ENCODE data around the gene CEPT1. TPM values are rescaled to one million over a fixed set of nuclear protein-coding genes. Genes with fewer than 3 reads are reported as not detected.
A peak's percentile ranks its signal among the peaks of the same experiment; 100 is the strongest.

Gene CEPT1
- total and polyA plus RNA-seq, 9 of the 15 experiments (the other 6 are each of a cell fraction or from before 2014, with no cell fraction given) = 24.4 to 72.6 (median 42.4) TPM

DNA sequence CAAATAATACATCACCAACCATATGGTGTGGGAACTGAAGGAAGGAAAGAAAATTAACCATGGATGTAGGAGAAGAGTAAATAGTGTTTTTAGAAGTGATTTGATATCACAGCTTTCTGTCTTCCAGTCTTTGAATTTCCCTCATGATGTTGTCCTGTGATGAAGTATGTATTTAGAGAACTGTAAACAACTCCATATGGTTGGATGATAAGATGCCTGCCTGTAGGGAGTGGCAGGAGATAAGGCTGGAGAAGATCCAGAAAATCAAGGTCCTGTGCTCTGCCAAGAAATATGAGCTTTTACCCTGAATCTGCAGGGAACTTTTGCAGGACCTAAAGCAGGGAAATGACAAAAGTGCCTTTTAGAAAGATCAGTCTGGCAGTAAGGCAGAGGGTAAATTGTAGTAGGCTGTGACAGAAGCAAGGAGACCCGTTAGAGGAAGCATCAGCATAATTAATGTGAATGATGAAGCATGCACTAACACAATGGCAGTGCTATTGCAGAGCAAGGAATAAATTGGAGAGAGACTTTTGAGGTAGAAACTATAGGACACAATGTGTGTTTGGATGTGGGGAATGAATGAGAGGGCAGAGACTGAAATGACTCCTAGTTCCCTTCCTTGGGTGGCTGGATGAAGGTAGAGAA, 21.9 kb downstream of the CEPT1 start (continued):
- TF ChIP-seq RB1 (IDR thresholded peaks at IDR 0.05; ENCODE audit: low read depth) = no peak; the same call in 1 of the 2 replicates
- TF ChIP-seq, protein P1, sequence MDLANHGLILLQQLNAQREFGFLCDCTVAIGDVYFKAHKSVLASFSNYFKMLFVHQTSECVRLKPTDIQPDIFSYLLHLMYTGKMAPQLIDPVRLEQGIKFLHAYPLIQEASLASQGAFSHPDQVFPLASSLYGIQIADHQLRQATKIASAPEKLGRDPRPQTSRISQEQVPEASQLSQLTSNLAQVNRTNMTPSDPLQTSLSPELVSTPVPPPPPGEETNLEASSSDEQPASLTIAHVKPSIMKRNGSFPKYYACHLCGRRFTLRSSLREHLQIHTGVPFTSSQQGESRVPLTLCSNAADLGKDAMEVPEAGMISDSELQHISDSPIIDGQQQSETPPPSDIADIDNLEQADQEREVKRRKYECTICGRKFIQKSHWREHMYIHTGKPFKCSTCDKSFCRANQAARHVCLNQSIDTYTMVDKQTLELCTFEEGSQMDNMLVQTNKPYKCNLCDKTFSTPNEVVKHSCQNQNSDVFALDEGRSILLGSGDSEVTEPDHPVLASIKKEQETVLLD (IDR thresholded peaks at IDR 0.05) = no peak
- TF ChIP-seq NR2F6 (CRISPR knock-in tag; IDR thresholded peaks at IDR 0.05) = no peak
- TF ChIP-seq ZNF384 (IDR thresholded peaks at IDR 0.05; ENCODE audit: low read depth, low read length) = no peak
- no peak for TF ChIP-seq ELF2 (CRISPR knock-in tag; IDR thresholded peaks at IDR 0.05)
- TF ChIP-seq LEF1 (IDR thresholded peaks at IDR 0.05) = peak; percentile 84
- TF ChIP-seq NCOA4 (IDR thresholded peaks at IDR 0.05; ENCODE audit: partially characterized antibody) = peak; percentile 87
- no peak for TF ChIP-seq HNRNPH1 (optimal IDR thresholded peaks at IDR 0.05; ENCODE audit: low read depth, low read length)
- no peak for TF ChIP-seq ZC3H4 (CRISPR knock-in tag; IDR thresholded peaks at IDR 0.05; ENCODE audit: borderline replicate concordance)
- no peak for TF ChIP-seq SMC3 (conservative IDR thresholded peaks at IDR 0.05; ENCODE audit: insufficient read depth, low read depth, low read length)
- TF ChIP-seq SOX6 (IDR thresholded peaks at IDR 0.05) = peak; percentile 97
- TF ChIP-seq ZNF785 (CRISPR knock-in tag; IDR thresholded peaks at IDR 0.05) = no peak
- TF ChIP-seq TAF7 (tag; IDR thresholded peaks at IDR 0.05) = no peak
- TF ChIP-seq KDM1A (IDR thresholded peaks at IDR 0.05) = peak; percentile 100
- TF ChIP-seq SAFB2 (IDR thresholded peaks at IDR 0.05; ENCODE audit: borderline replicate concordance, low read depth, low read length, severe bottlenecking) = no peak
- no peak for TF ChIP-seq ZNF140 (CRISPR knock-in tag; IDR thresholded peaks at IDR 0.05)
- TF ChIP-seq, protein P2, sequence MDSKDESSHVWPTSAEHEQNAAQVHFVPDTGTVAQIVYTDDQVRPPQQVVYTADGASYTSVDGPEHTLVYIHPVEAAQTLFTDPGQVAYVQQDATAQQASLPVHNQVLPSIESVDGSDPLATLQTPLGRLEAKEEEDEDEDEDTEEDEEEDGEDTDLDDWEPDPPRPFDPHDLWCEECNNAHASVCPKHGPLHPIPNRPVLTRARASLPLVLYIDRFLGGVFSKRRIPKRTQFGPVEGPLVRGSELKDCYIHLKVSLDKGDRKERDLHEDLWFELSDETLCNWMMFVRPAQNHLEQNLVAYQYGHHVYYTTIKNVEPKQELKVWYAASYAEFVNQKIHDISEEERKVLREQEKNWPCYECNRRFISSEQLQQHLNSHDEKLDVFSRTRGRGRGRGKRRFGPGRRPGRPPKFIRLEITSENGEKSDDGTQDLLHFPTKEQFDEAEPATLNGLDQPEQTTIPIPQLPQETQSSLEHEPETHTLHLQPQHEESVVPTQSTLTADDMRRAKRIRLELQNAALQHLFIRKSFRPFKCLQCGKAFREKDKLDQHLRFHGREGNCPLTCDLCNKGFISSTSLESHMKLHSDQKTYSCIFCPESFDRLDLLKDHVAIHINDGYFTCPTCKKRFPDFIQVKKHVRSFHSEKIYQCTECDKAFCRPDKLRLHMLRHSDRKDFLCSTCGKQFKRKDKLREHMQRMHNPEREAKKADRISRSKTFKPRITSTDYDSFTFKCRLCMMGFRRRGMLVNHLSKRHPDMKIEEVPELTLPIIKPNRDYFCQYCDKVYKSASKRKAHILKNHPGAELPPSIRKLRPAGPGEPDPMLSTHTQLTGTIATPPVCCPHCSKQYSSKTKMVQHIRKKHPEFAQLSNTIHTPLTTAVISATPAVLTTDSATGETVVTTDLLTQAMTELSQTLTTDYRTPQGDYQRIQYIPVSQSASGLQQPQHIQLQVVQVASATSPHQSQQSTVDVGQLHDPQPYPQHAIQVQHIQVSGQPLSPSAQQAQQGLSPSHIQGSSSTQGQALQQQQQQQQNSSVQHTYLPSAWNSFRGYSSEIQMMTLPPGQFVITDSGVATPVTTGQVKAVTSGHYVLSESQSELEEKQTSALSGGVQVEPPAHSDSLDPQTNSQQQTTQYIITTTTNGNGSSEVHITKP (IDR thresholded peaks at IDR 0.05; ENCODE audit: partially characterized antibody) = no peak
- TF ChIP-seq ZNF253 (CRISPR knock-in tag; conservative IDR thresholded peaks at IDR 0.05) = no peak
- TF ChIP-seq, protein P3, sequence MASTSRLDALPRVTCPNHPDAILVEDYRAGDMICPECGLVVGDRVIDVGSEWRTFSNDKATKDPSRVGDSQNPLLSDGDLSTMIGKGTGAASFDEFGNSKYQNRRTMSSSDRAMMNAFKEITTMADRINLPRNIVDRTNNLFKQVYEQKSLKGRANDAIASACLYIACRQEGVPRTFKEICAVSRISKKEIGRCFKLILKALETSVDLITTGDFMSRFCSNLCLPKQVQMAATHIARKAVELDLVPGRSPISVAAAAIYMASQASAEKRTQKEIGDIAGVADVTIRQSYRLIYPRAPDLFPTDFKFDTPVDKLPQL (IDR thresholded peaks at IDR 0.05; ENCODE audit: extremely low read depth, insufficient read length) = no peak
- TF ChIP-seq COPS2 (conservative IDR thresholded peaks at IDR 0.05) = no peak
- no peak for TF ChIP-seq IFI16 (CRISPR knock-in tag; IDR thresholded peaks at IDR 0.05)
- TF ChIP-seq MXI1 (IDR thresholded peaks at IDR 0.05; ENCODE audit: low read depth, low read length) = peak; percentile 51; the same call in 1 of the 2 replicates
- peak; percentile 82 for TF ChIP-seq ATF7 (IDR thresholded peaks at IDR 0.05)
- TF ChIP-seq HOXB6 (CRISPR knock-in tag; IDR thresholded peaks at IDR 0.05; ENCODE audit: borderline replicate concordance) = no peak
- TF ChIP-seq ZKSCAN3 (CRISPR knock-in tag; IDR thresholded peaks at IDR 0.05) = no peak

Measured in K562 (cell line).